ENCODE measurements around the gene PDE4B.

PDE4B gene

DNA sequence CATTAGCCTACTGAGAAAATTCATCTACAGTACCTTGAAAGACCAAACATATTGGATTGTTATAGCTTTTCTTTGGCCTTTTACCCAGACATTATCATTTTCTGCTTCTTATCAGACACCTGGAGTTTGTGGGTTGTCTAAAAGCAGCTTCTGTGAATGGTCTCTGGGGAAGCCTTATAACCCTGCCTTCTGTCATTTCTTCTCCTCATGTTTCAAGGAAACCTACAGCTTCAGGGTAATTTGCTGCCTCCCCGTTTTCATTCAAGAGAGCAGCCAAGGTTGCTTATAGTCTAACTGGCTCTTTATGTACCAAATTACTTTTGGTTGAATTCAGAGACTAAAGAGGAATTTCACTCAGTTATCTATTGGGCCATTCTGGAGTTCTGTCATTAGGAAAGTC, 453.0 kb downstream of the PDE4B start:
- no peak for DNase-seq

DNA sequence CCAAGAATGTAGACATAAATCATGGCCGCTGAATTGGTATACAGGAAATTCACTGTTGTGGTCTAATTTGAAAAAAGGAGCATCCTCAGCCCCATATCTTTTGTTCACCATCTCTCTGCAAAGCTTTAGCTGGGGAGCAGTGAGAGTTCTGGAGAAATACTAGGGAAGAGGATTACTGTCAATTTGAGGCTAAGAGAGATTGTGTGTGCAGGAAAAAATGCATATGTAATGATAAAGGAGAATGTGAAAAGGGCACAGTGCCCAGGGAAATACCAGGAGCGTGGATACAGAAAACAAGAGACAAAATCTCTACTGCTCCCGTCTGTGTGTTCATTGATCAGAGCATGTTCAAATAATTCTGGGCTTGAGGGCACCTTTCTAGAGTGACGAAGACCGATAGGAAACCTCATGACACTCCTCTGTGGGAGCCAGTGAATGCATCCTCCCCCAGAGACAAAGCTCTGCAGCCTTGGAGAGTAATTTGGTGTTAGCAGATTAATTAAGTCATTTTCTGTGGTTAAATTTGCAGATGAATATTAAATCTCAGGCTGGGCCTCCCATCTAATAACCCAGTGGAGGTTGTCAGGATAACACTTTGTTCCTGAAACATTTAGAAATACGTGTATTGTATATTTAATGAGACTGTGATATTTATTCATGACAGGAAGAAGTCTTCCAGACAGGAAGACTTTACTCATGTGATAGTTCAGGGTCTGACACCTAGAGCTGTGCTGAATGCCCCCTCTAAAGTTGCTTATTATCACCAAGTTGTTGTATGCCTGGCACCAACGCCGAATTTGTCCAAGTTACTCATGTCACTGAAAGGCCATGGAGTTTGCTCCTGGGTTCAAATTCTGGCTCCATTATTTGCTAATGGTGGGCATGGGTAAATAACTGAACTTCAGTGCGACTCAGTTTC, 453.9 kb downstream of the PDE4B start:
- DNase-seq: no peak

DNA sequence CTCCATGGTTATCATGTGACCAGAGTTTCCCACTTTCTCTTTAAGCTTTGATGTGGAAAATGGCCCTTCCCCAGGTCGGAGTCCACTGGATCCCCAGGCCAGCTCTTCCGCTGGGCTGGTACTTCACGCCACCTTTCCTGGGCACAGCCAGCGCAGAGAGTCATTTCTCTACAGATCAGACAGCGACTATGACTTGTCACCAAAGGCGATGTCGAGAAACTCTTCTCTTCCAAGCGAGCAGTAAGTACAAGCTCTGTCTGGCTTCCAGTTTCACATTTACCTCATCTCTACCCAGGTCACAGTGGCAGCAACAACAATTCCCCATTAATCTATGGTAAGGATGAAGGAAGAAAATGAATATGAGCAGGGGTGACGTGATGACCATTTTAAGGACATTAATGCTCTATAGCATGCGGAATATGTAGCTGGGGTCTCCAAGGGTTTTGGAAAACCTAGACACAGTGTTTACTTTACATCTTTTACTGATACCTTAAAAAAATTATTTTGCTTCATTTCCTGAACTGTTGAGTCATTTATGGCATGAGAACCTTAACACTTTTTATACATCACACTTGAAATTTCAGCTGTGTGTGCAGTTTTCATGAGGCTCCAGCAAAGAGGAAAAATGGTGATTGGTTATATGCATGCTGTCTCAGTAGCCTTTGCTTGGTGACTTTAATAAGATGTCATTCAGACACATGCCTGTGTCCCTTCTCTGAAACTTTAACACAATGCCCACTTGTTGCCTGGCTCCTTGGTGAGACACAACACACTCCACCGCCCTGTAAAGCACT, 454.9 kb downstream of the PDE4B start:
- DNase-seq: no peak

DNA sequence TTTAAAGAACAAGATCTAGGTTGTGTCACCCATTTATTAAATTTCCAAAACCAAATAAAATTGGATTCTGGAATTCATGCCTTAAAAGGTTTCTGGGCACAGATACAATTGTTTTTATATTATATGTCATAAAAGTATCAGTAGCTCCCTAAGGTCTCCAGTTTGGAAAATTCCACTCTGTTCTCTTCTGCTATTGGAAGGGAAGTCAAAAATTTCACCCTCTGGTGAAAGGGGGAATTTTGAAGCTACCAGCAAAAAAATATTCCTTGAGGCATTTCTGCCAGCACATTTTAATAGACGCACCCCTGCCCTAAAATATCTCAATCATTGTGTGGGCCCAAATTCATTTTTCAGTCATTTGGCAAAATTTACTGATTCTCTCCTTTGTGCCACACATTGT, 455.6 kb downstream of the PDE4B start:
- DNase-seq: no peak

DNA sequence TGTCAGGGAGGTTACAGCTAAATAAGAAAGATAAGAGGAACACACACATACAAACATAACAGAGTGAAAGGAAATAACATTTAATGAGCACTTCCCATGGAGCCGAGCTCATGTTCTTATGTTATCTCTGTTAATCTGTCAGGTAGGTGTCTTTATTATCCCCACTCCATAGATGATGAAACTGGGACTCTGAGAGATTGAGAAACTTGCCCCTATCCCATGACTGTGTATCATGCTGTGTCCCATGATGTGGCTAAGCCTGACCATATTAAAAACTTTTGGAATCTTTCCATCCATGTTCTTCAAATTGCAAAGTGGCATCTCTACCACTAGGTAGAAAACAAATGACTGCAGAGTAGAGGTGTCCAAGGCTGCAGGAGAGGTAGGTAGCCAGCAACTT, 456.1 kb downstream of the PDE4B start:
- no peak for DNase-seq

DNA sequence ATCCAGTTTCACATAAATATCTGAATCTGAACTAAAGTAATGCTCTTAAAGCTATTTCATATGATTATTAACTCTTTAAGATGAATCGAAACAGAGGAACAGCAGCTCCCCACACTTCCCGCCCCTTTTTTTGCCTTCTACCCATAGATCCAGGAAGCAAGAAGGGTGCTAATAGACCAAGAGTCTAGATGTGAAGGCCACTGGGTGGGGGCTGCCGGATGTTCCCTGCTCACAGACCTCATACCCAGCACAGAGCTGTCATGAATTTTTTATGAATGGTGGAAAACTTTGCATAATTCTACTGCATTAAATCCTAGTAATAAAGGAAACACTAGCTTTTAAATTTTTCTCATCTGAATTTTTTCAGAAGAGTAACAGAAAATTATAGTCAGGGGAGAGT, 457.4 kb downstream of the PDE4B start:
- no peak for DNase-seq

DNA sequence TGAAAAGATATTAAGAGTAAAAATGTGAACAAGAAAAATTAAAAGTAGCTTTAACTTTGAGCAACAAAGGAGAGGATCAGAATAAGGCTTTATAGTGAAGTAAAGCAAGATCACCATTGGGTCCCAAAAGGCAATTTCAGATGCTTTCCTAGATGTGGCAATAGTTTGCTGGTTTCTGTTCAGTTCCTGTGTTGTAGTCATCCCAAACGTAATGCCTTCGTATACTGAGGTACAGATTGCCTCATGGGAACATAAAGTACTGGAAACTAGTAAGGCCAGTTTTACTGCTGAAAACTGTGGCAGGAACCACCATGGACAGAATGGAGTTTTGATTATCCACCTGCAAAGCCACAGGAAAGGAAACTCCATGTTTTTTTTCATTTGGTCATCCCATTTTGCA, 457.8 kb downstream of the PDE4B start:
- no peak for DNase-seq

DNA sequence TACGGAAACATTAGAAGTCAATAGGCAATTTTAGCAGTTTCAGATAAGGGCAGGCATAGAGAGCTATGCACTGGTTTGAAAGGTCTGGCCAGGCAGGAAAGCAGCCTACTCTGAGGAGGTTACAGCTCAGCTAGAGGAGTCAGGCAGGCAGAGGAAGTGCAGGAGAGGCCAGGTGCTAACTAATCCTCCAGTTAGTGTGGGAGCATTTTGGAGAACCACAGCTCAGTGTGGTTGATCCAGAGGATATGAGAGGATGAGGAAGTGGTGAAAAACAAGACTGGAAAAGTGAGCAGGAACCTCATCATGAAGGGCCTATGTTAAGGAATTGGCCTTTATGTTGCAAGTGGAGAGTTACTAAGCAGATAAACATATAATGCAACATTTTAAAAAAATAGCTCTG, 458.9 kb downstream of the PDE4B start:
- peak in 1 of 2 donors; percentile 13 for DNase-seq

DNA sequence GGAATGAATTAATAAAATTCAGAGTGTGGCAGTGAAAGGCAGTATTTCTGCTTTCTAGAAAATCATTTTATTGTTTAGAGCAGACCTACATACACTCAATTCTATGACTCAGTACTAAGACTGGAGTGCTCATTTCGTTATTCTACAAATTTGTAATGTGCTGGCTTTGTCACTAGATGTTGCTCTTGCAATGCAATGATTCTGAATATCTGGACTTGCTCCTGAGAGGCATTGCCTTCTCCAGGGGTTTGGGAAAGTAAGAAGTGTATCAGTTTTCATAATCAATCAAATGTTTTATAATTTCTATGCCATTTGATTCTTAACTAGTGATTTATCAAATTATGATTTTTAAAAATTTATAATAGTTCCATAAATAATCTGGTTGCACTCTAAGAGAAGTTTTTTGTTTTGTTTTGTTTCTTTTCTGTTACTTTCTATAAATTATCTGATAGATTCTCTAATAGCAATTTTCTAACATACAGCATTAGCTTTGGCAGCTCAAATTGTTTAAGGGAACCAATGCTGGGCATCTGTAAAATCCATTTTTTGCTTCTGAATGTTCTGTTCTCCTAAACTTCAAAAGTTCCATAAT, 460.7 kb downstream of the PDE4B start:
- peak in 1 of 2 donors; percentile 81 for DNase-seq

DNA sequence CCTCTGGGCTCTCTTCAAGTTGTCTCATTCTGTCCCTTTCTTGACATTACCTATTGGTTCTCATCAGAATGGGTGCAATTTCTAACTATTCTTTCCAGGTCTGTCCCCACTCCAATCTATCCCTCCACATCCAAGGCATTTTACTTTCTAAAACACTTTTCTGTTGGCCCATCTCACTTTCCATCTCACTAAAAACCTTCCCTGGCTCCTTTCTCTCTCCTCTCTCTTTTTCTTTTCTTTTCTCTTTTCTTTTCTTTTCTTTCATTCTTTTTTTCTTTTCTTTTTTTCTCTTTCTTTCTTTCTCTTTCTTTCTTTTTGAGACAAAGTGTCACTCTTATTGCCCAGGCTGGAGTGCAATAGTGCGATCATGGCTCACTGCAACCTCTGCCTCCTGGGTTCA, 462.1 kb downstream of the PDE4B start:
- DNase-seq: no peak

DNA sequence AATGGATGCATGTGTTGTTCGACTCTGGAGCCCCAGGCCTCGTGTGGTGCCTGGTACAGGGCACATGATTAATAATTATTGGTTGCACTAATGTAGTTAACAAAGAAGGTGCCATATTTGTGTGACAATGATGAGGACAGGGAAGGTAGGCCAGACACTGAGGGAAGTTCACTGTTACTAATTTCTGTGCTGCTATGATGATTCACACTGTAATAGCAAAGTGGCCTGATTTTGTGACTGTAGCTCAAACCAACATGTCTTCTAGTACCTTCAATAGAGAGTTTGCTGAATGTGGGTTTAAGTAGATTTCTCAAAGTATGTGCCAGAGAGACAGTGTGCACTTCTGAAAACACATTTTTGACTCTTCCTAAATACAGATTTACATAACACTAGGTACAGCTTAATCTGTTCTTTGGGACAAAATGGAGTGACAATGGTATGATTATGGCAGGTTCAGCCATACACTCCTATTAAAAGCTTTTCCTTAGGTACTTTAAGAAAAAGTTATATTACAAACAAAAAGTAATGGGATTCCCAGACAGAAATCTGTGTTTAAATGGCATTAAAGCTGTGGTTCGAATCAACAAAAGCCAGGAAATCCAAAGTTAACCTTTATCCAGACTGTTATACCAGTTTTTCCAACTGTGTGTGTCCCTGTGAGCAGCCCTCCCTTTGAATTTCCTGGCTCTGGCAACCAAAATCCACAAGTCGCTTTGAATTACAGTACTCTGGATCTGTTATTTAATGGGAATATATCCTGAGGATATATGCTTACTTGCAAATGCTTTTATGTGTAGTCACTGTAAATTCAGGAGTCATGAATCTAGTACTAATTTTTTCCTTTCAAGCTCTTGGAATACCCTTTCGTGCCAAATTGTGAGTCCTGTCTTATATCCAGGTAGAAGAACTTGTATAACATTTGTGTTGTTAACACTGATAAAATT, 464.2 kb downstream of the PDE4B start:
- peak in 1 of 2 donors; percentile 41 for DNase-seq

DNA sequence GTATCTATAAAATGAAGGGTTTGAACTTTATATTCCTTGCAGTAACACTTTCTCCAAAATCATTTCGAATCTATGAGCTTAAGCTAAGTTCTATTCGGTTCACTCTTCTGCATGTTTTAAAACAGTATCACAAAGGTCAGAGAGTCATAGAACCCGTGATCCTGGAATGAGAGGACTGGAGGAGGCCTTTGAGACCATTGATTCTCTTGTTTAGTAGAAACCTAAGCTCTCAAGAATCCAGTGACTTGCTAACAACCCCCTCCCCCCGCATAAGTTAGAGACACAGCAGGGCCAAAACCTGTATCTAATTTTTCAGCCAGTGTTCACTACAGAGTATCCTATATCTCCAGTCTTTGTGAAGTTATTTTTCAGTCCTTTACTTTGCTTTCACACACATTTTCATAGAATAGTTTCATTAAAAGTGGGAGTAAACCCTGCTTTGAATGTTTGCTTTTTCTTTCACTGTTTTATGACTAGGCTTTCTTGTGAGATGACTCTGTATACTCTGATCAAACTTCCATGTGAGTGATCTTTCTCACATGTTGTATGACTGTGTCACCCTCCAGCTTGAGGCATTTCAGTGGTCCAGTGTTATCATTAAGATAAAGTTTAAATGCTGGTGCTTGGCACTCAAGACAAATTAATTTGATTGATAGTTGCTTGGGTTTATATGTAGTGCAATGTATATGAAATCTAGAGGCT, 465.9 kb downstream of the PDE4B start:
- DNase-seq: no peak

DNA sequence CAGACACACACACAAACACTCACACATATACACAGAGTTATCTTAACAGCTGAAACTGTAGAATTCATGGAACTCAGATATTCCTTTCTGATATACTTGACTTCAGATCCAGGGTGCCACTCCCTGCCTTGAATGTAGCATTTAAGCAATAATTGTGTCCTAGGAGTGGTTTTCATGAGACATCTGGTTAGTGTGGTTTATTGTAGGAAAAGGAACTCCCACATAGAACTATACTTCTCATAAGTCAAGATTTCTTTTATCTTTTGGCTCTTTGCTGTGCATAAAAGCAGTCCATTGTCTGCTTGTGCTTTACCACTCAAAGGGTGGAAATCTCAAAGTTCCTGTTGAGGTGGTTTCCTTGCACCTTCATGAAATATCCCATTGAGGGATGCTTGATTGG, 468.7 kb downstream of the PDE4B start:
- DNase-seq: peak in 1 of 2 donors; percentile 44

DNA sequence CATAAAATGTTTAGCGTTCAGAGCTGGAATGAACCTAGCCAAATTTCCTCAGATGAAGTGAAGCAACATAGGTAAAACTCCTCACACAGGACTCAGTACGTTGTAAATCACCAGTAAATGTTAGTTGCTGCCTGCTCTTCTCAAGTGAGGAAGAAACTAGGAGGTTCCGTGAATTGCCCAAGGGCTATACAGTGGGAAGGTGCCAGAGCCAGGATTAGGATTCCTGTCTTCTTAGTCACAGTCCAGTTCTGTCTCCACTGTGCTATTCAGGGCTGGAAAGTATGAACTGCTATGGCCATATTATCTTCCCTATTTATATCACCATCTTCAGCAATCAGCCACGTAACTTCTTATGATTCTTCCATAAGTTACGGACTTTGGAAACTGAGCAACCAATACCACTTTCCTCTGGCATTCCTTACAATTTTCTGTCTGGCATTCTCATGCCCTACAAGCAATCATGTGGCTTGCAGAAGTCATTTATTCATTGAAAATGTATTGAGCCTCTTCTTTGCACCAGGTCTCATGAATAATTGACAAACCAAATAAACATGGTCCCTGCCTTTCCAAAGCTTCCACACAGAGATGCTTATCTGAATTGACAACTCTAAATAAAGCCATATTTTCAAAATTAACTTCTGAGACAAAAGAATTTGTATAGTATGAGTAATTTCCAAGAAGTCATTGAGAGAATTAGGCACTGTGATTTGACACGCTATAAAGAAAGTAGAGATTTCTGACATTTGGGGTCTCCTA, 469.7 kb downstream of the PDE4B start:
- no peak for DNase-seq

DNA sequence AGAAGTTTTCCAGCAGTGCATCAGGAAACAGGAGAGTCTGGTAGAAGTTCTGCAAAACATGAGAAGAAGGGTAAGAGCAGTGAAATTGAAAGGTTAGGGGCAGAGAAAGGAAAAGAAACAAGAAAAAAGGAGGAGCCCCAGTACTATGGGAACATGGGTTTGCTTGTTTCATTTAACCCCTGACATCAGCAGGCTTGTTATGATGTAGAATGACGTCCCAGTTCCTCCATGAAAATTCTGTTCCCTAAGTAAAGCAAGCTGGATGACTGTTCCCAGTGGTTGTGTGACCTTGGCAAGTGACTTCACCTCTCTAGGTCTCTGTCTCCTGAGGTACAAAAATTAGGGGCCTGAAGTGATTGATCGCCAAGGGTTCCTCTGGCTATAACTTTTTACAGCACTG, 472.6 kb downstream of the PDE4B start:
- no peak for DNase-seq

DNA sequence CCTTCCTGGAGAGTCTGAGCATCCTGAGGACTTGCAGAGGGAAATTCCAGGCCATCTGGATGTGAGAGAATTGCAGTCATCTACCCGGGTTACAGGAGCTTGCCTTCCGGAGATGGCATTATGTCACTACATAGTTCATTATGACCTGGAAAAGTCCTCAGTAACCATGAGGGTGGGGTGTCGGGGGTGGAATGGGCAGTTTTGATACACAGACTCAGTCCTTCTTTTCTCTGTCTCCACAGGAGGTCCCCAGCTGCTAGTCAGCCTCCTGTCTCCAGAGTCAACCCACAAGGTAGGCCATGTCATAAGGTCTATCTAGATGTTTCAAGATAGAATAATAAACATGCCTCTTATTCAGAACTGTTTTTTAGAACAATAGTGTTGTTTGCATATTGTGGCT, 473.1 kb downstream of the PDE4B start:
- DNase-seq: no peak

DNA sequence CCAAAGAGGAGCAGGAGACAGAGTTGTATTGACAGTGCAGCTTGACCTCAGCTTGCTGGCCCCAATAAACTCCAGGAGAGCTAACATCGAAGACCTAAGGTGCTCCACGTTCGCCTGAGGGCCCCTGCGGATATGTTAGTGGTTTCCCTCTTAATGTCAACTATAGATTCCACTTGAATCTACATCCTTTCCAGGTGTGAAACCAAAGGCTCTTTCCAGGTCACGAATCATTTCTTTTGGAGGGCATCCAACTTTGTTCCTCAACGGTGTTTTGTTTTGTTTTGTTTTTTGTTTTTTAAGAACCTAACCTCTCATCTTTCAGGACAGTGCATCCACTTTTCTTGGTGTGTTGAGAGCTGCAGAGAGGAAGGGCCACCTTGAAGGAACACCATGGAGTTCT, 473.7 kb downstream of the PDE4B start:
- no peak for DNase-seq

DNA sequence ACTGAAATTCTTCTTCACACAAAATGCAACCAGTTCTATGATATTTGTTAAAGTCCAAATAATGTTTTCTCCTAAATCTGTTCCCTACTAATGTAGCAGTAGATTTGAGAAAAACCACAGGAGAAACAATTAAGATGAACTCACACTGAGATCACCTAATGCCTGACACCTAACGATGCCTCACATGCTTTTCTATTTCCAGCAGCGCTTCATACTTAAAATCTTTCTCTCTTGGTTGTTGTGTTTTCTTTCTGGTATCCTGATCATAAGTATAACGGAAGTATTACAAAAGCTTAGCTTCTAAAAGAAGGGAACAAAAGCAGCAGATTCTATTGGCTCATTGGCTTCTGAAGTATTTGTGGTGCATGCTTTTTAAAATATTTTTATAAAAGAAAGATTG, 474.1 kb downstream of the PDE4B start:
- DNase-seq: no peak

DNA sequence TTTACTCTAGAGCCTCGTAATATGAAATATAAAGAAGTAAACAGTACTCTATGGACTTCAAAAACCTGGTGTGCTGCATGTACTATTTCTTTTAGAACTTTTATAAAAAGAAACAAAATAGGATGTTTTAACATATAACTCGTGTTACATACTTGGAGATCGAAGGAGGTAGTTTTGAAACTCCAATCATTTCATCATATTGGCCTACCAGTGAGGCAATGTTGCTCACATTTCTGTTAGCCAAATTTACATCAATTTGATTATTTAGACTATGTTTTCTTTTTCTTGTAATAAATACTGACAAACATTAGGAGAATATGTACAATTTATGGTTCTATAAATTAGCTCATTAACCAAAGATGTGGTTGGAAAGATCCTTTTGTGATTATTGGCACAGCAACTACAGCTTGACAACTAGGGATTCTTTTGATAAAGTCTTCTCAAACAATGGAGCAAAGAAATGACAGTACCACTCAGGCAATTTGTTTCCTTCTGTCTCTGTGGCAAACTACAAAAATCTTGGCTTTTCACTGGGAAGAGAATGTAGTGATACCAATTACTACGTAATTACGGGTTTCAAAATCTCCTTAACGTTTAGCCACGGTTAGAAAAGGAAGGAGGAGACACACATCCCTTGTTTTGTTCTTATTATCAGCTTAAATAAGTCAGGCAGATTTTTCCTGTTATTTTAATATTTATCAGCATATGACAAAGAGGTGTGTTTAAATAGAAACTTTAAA, 474.7 kb downstream of the PDE4B start:
- DNase-seq: no peak

DNA sequence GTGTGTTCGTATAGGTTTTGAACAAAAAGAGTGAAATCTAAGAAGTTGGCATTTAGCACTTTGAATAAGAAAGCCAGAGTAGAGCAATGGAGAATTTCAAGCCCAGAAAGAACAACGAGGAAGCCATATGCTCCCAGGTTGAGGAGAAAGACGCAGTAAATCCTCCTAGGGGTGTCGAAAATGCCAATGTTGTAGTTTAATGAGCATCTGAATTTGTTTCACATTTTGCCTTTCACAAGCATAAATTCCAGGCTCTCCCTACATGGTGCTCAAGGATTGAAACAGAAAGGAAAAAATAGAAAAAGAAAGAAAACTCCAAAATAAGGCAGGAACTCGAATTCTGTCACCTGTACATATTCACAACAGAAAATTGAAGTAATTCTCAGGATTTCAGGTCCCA, 476.5 kb downstream of the PDE4B start:
- DNase-seq: no peak

Measured in bone marrow (tissue), 2 donors.